KMS-11 (cell line): Measurements from ENCODE around the gene ASB10.

Experiments used
- H2AFZ ChIP-seq: fragments of 200-600 bp; sonication (generic); 2 replicates; pipeline ENCODE4 v1.6.1; 2016; ENCODE audit warnings: antibody characterized with exemption, mixed run types, low read depth
- H3K27ac ChIP-seq: fragments of 200-600 bp; sonication (generic); 2 replicates; pipeline ENCODE4 v1.6.1; 2016; ENCODE audit warnings: mild to moderate bottlenecking, mixed run types
- H3K27me3 ChIP-seq: fragments of 200-600 bp; sonication (generic); 2 replicates; pipeline ENCODE4 v1.6.1; 2017; ENCODE audit warnings: mild to moderate bottlenecking, low read depth, mixed run types, moderate library complexity; ENCODE audit not compliant: insufficient read depth
- H3K36me3 ChIP-seq: fragments of 200-600 bp; sonication (generic); 2 replicates; pipeline ENCODE4 v1.6.1; 2017; ENCODE audit warnings: mild to moderate bottlenecking, mixed run types; ENCODE audit not compliant: insufficient read depth
- H3K4me1 ChIP-seq: fragments of 200-600 bp; sonication (generic); 2 replicates; pipeline ENCODE4 v1.6.1; 2016; ENCODE audit warnings: mild to moderate bottlenecking, low read depth, mixed run types; ENCODE audit not compliant: poor library complexity, severe bottlenecking
- H3K4me2 ChIP-seq: fragments of 200-600 bp; sonication (generic); 2 replicates; pipeline ENCODE4 v1.7.0; 2016; ENCODE audit warnings: mild to moderate bottlenecking, mixed run types
- H3K4me3 ChIP-seq: fragments of 200-600 bp; sonication (generic); IDR thresholded peaks from 2 replicates; pipeline ENCODE4 v1.6.1; 2017; ENCODE audit warnings: low read depth, low read length, mixed read lengths; ENCODE audit not compliant: insufficient read depth
- H3K79me2 ChIP-seq: fragments of 200-600 bp; sonication (generic); 2 replicates; pipeline ENCODE4 v1.6.1; 2016; ENCODE audit warnings: low read depth, mixed run types; ENCODE audit not compliant: insufficient read depth
- H3K9ac ChIP-seq: fragments of 200-600 bp; sonication (generic); 2 replicates; pipeline ENCODE4 v1.6.1; 2016; ENCODE audit warnings: mild to moderate bottlenecking, mixed run types
- H4K20me1 ChIP-seq: fragments of 200-600 bp; sonication (generic); 2 replicates; pipeline ENCODE4 v1.6.1; 2016; ENCODE audit warnings: mild to moderate bottlenecking, mixed run types; ENCODE audit not compliant: insufficient read depth
- CTCF ChIP-seq: fragments of 200-600 bp; sonication (generic); conservative IDR thresholded peaks from 2 replicates; pipeline ENCODE4 v1.6.1; 2017; ENCODE audit warnings: low read depth, mild to moderate bottlenecking, antibody characterized with exemption, low read length, moderate library complexity, mixed read lengths

The ASB10 gene

GRCh38 chr7:151223728-151224127 is 36.7 kb upstream of the ASB10 start:
- Histone ChIP-seq H3K4me2 (no peak overlapping the region), H3K36me3 (peaks cover 38% of the 10 kb centered on the region; the same call in 1 of the 2 replicates)
- no peak for TF ChIP-seq CTCF

GRCh38 chr7:151218170-151218569 is 31.1 kb upstream of the ASB10 start:
- no peaks in the 10 kb centered on the region for H3K4me1 ChIP-seq
- no peaks in the 10 kb centered on the region for H3K27me3 ChIP-seq
- H2AFZ ChIP-seq = no peak overlapping the region
- H3K4me3 ChIP-seq = no peak overlapping the region
- no peak for TF ChIP-seq CTCF
- H3K27ac ChIP-seq = no peak overlapping the region
- peaks cover 41% of the 10 kb centered on the region; the same call in 1 of the 2 replicates for H3K36me3 ChIP-seq
- H4K20me1 ChIP-seq = no peaks in the 10 kb centered on the region
- no peak overlapping the region for H3K4me2 ChIP-seq
- no peak overlapping the region for H3K9ac ChIP-seq
- H3K79me2 ChIP-seq = no peaks in the 10 kb centered on the region

More at GRCh38 chr7:151223728-151224127, 36.7 kb upstream of the ASB10 start:
- no peaks in the 10 kb centered on the region for H3K27me3 ChIP-seq
- H2AFZ ChIP-seq = no peak overlapping the region
- no peak overlapping the region for H3K27ac ChIP-seq
- peaks cover 21% of the 10 kb centered on the region for H3K79me2 ChIP-seq
- H3K4me3 ChIP-seq = no peak overlapping the region
- peaks cover 20% of the 10 kb centered on the region for H3K4me1 ChIP-seq
- H4K20me1 ChIP-seq = no peaks in the 10 kb centered on the region
- H3K9ac ChIP-seq = no peak overlapping the region

GRCh38 chr7:151215396-151215795 is 28.3 kb upstream of the ASB10 start:
- H3K36me3 ChIP-seq = peaks cover 26% of the 10 kb centered on the region; the same call in 1 of the 2 replicates
- no peaks in the 10 kb centered on the region for H3K79me2 ChIP-seq
- H3K27me3 ChIP-seq = no peaks in the 10 kb centered on the region
- H2AFZ ChIP-seq = no peak overlapping the region
- TF ChIP-seq CTCF = no peak
- no peak overlapping the region for H3K9ac ChIP-seq
- H3K4me2 ChIP-seq = no peak overlapping the region
- no peaks in the 10 kb centered on the region for H4K20me1 ChIP-seq
- no peaks in the 10 kb centered on the region for H3K4me1 ChIP-seq
- no peak overlapping the region for H3K4me3 ChIP-seq
- H3K27ac ChIP-seq = no peak overlapping the region

- no peak overlapping the region for H2AFZ ChIP-seq
- no peaks in the 10 kb centered on the region for H3K79me2 ChIP-seq
- no peak overlapping the region for H3K4me3 ChIP-seq
- no peaks in the 10 kb centered on the region for H3K27me3 ChIP-seq
- H3K36me3 ChIP-seq = peaks cover 16% of the 10 kb centered on the region; the same call in 1 of the 2 replicates
- TF ChIP-seq CTCF = no peak
- H3K4me1 ChIP-seq = no peaks in the 10 kb centered on the region
- H3K9ac ChIP-seq = no peak overlapping the region
- H3K4me2 ChIP-seq = no peak overlapping the region
- no peak overlapping the region for H3K27ac ChIP-seq
- no peaks in the 10 kb centered on the region for H4K20me1 ChIP-seq
Observed at GRCh38 chr7:151213826-151214225, 26.8 kb upstream of the ASB10 start.
